Activated CD4-positive, alpha-beta T cell treated with anti-CD3 and anti-CD28 coated beads for 48 hours (primary cell): Measurements from ENCODE around the gene IPO8.
A peak's percentile ranks its signal among the peaks of the same experiment; 100 is the strongest.

ENCODE experiments used
- DNase-seq: peaks from one replicate; pipeline ENCODE4 v3.0.0-alpha.2; 2020

IPO8 gene

GRCh38 chr12:30695199-30696102 is at the start of gene IPO8:
Gene IPO8, minus strand, starts transcription at chr12:30695869. Its CDS starts 222 bp downstream, at chr12:30695647.
- peak; percentile 90 for DNase-seq

GRCh38 chr12:30744321-30744720 is 48.7 kb upstream of the IPO8 start:
- DNase-seq, result no peak

GRCh38 chr12:30740274-30740673 is 44.6 kb upstream of the IPO8 start:
- no peak for DNase-seq

- DNase-seq, result no peak
These were observed 43.4 kb upstream of the IPO8 start for GRCh38 chr12:30739020-30739419.

GRCh38 chr12:30732954-30733637 is 37.4 kb upstream of the IPO8 start:
- no peak for DNase-seq

GRCh38 chr12:30730011-30730410 is 34.3 kb upstream of the IPO8 start:
- DNase-seq, result no peak

- no peak for DNase-seq
These were observed 33.9 kb upstream of the IPO8 start for GRCh38 chr12:30729547-30729946.

- no peak for DNase-seq
These were observed 31.0 kb upstream of the IPO8 start for GRCh38 chr12:30726647-30727046.

- no peak for DNase-seq
These were observed 30.1 kb upstream of the IPO8 start for GRCh38 chr12:30725739-30726138.

- DNase-seq, result no peak
These were observed 23.4 kb upstream of the IPO8 start for GRCh38 chr12:30719060-30719459.

GRCh38 chr12:30707613-30708342 is 12.1 kb upstream of the IPO8 start:
- DNase-seq, result no peak

- DNase-seq, result no peak
These were observed 10.8 kb upstream of the IPO8 start for GRCh38 chr12:30706476-30706875.

GRCh38 chr12:30701056-30701455 is 5.4 kb upstream of the IPO8 start:
- DNase-seq, result no peak

GRCh38 chr12:30700216-30700900 is 4.7 kb upstream of the IPO8 start:
- DNase-seq, result no peak

GRCh38 chr12:30698346-30698745 is 2.7 kb upstream of the IPO8 start:
- no peak for DNase-seq

- no peak for DNase-seq
These were observed 1.3 kb upstream of the IPO8 start for GRCh38 chr12:30696943-30697342.

GRCh38 chr12:30696486-30696885 is 817 bp upstream of the IPO8 start:
- no peak for DNase-seq

- no peak for DNase-seq
These were observed 387 bp upstream of the IPO8 start for GRCh38 chr12:30696103-30696408.

- peak; percentile 25 for DNase-seq
These were observed 1.1 kb downstream of the IPO8 start for GRCh38 chr12:30694412-30695198.

- no peak for DNase-seq
These were observed 3.2 kb downstream of the IPO8 start for GRCh38 chr12:30692470-30692869.

- DNase-seq, result no peak
These were observed 4.4 kb downstream of the IPO8 start for GRCh38 chr12:30691122-30691879.
